TTC549 (cell line): ENCODE results near the gene NCK2.
"Not testable (repeated sequence)": the region's sequence is repeated elsewhere in the genome, so short reads cannot be mapped to it uniquely, and the experiment has no call there.

Experiments used
- FAIRE-seq: peaks from 2 replicates; lab custom pipeline; 2012; peaks lifted over from hg19 to GRCh38; lab: Jason Lieb, UNC

The NCK2 gene

GRCh38 chr2:105894327-105894944 lies 149.7 kb downstream of the NCK2 start:
- FAIRE-seq: no peak

GRCh38 chr2:105895990-105896764 lies 151.5 kb downstream of the NCK2 start:
- FAIRE-seq: no peak

DNA sequence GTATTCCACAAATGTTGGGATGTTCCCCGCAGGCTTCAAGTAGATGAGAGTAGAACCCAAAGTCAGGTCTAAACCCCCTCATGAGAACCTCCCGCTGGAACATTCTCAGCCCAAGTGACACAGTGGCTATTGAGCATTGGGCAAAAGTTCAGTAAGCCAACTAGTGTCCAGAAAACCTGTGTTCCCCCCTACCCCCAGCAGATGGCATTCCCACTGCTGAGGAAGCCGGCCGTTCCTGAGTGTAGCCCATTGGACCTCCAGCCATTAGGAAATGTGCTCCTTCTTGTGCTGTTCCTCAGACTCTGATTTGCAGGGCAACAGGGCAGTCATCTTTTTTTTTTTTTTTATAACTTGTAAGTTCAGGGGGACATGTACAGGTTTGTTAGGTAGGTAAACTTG lies 152.1 kb downstream of the NCK2 start:
- FAIRE-seq: no peak

DNA sequence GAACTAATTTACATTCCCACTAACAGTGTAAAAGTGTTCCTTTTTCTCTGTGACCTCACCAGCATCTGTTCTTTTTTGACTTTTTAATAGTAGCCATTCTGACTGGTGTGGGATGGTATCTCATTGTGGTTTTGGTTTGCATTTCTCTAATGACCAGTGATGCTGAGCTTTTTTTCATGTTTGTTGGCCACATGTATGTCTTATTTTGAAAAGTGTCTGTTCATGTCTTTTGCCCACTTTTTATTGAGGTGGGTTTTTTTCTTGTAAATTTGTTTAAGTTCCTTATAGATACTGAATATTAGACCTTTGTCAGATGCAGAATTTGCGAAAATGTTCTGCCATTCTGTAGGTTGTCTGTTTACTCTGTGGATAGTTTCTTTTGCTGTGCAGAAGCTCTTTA lies 153.0 kb downstream of the NCK2 start:
- FAIRE-seq: not testable (repeated sequence)

DNA sequence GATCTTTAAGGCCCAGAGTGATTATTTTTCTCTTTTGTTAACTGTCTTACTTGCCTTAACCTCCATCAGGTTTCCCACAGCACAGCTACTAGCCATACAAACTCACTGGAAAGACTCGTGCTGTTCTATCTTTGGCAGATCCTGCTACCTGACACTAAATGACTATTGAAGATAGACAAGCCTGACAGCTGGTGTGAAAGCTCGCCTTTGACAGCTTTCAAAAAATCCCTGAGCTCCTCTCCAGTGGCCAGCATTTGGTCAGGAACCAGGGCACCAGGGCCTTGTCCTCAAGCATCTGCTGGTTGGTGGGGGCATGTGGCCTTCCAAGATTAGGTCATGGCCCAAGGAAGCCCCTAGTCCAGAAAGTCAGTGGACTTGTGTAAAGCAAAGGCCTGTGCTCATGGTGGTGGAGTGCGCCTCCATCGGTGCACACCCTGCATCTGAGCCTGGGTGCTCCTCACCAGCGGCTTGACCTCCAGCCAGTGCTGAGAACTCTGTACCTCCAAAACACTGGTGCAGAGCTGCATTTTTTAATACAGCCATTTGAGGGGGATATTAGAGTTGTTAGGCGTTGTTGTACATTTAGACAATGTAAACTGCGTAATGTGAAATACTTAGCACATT lies 158.5 kb downstream of the NCK2 start:
- no peak for FAIRE-seq

GRCh38 chr2:105904938-105905337 lies 160.2 kb downstream of the NCK2 start:
- no peak for FAIRE-seq

DNA sequence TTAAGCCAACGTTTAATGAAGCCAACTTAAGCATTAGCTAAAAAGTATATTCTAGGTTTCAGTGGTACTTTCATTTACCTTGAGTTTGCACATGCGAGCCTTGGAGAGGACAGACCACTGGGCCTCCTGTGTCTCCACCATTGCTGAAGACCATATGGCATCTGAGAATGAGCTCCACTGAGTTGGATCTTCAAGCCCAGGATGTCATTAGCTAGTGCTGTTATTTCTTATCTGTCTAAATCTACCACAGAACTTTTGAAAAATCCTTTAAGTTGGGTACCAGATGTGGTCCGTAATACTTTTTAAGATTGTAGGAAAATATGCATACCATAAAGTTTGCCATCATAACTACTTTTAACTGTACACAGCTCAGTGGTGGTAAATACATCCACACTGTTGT lies 161.8 kb downstream of the NCK2 start:
- FAIRE-seq: no peak

GRCh38 chr2:105907184-105907583 lies 162.5 kb downstream of the NCK2 start:
- FAIRE-seq: no peak

- FAIRE-seq: no peak
Measured at GRCh38 chr2:105909215-105909614, 164.5 kb downstream of the NCK2 start.

DNA sequence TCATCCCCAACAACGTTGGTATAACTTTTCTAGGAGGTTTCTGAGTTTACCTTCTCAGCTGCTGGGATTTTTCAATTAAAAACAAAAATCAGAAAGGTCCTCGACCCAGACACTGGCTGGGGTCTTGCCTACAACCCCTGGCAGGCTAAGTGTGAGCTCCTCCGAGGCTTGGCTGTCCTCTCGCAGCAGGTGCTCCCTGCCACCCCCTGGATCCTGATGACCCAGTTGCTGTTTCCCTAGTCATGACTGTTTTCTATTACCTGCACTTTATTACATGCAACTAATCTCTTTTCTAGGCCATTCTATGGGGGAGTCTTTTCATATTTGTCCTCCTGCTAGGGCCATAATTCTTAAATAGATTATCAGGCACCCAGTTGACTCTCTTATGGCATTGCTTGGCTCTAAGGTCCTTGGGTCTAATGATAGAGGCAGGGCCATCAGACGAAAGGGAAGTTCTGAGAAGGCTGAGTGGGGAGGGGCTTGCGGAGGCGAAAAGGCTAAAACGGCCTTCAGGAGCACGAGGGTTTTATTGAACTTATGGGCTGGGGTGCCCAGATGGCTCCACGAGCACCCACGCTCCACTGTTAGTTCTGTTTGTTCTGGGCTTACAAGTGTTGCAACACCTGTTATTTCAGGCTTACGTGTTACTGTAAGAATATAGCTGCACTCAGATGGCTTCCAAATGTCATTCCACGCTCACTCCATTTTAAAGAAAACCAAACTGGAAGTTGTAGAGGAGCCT lies 166.0 kb downstream of the NCK2 start:
- no peak for FAIRE-seq

GRCh38 chr2:105911425-105911824 lies 166.7 kb downstream of the NCK2 start:
- no peak for FAIRE-seq

DNA sequence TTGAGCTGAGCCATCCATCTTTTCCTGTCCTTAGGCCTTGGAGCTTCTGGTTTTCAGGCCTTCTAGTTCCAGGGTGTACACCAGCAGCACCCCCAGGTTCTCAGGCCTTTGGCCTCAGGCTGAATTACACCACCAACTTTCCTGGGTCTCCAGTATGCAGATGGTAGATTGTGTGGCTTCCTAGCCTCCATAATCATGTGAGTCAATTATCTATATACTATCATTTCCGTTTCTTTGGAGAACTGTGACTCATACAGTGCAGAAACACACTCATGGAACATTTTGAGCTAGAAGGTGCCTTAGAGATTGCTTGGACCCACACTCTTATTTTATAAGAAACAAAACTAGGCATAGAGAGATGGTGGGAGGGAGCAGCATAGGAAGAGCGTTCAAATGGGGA lies 167.4 kb downstream of the NCK2 start:
- FAIRE-seq: no peak

DNA sequence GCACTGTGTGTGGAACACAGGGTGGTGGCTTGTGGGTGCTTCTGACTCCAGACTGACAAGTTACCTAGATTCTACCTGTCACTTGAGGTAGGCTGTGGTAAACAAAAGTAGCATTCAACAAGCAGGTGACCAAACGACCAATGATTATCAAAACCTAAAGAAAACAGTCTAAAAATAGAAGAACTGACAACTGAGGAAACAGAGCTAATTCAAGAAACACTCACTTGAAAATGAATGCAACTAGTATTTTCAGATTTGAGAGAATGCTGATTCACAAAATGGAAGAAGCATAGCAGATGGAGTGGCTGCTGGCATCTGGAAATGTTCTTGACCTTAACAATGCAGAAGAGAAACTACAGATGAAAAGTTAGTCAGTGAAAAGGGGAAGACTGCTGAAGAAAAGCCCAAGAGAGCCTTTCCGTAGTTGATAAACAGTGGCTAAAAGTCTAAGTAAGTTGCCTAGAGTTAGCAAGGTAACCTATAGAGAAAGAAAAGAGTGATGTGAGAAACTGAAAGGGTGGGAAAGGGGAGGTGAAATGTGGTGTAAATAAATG lies 170.4 kb downstream of the NCK2 start:
- FAIRE-seq: no peak

- no peak for FAIRE-seq
Measured at GRCh38 chr2:105917226-105917625, 172.5 kb downstream of the NCK2 start.

GRCh38 chr2:105917688-105918087 lies 173.0 kb downstream of the NCK2 start:
- FAIRE-seq: no peak

GRCh38 chr2:105919191-105919811 lies 174.6 kb downstream of the NCK2 start:
- no peak for FAIRE-seq

GRCh38 chr2:105919826-105920225 lies 175.1 kb downstream of the NCK2 start:
- no peak for FAIRE-seq

DNA sequence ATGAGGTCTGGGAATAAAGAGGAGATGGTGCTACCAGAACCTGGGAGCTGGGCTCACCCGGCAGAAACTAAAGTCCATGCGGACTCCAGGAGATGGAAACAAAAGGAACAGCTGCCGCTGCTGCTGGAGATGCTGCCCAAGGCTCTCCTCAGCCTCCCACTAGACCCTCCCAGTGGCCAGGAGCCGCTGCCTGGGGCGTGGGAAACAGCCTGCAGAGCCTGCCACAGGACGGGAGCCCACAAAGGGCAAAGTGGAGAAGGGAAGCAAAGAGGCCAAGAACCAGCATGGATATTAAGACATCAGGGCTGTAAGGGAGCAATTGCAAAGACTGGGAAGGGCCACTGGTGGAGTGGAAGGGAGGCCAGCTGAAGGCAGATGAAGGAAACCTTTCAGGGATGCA lies 179.6 kb downstream of the NCK2 start:
- no peak for FAIRE-seq

GRCh38 chr2:105924932-105925331 lies 180.2 kb downstream of the NCK2 start:
- no peak for FAIRE-seq

DNA sequence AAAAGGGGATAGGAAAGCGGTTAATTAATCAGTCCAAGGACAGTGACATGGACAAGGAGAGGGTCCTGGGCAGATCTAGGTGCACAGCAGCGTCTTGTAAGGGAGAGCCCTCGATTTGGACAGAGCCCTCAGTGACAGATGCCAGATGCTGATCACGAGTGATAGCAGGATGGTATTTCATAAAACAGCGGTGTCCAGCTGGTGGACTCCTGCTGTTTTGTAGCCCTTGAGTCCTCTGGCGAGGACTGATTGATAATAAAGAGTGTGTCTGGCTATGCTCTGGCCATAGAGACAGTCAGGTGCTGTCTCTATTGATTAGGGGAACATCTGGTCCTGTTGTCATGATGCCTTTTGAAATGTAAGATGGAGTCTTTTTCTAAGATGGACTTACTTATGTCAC lies 180.7 kb downstream of the NCK2 start:
- FAIRE-seq: no peak

DNA sequence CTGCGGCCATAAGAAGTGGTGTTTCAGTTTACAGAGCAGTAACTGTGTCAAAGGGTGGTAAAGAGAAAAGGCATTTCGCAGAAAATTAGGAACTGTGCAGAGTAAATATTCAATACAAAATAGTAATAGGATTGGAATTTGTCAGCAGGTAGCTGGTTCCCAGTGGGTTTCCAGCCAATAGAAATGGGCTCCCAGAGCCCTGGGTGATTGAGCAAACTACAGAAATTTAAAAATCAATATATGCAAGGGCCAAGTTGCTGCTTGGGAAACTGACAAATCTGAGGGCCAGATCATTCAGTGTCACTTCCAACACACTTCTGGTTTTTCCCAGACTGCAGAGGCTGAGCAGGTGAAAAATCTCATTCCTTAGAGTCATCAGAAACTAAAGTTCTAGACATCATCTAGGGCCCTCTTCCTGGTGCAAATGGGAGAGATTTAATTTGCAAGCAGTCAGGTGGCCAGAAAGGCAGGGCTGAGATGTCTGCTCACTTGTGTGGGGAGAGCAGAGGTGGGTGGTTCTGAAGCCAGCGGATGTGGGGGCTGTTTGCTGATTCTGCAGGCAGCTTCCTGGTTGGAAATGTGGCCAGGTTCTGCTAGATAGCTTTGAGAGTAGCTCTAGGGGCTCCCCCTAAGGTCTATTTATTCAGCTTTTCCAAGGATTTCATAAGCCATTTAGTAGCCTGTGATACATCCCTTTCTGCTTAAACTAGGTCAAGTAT lies 182.4 kb downstream of the NCK2 start:
- no peak for FAIRE-seq

- no peak for FAIRE-seq
Measured at GRCh38 chr2:105928086-105928485, 183.4 kb downstream of the NCK2 start.
